NCI-H82 treated with DMSO at 0.1 percent for 48 hours (cell line): ENCODE data around the gene MED25.

Source experiments
- DNase-seq: peaks from one replicate; lab custom pipeline; 2025; ENCODE audit not compliant: unreplicated experiment; lab: John Stamatoyannopoulos, UW

MED25 gene

GRCh38 chr19:49798574-49798973 is 19.5 kb upstream of the MED25 start:
- no peak for DNase-seq

DNA sequence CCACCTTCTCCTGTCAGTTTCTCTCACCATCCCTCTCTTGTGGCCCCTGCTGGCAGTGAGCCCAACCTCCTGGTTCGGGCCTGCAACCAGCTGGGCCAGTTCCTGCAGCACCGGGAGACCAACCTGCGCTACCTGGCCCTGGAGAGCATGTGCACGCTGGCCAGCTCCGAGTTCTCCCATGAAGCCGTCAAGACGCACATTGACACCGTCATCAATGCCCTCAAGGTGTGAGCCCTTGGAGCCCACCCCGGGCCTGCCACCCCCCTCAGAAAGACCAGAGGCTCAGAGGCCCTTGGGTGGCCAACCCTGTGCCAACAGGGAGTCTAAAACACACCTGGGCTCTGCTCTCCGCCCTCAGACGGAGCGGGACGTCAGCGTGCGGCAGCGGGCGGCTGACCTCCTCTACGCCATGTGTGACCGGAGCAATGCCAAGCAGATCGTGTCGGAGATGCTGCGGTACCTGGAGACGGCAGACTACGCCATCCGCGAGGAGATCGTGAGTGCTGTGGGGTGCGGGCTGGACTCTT is 18.8 kb upstream of the MED25 start:
- no peak for DNase-seq

GRCh38 chr19:49799798-49800376 is 18.2 kb upstream of the MED25 start:
- no peak for DNase-seq

DNA sequence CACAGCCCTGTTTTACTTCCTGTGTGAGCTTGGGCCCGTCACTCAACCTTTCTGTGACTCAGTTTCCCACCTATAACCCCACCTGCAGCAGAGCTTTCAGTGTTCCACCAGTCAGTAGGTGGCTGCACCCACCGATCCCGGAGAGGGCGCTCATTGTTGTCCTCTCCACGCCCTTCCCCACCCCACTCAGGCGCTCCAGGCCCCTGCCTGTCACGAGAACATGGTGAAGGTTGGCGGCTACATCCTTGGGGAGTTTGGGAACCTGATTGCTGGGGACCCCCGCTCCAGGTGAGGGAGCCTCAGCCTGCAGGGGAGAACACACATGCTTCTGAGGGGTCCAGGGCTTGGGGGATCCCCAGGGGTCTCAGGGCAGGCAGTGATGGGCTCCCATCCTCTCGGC is 17.3 kb upstream of the MED25 start:
- no peak for DNase-seq

DNA sequence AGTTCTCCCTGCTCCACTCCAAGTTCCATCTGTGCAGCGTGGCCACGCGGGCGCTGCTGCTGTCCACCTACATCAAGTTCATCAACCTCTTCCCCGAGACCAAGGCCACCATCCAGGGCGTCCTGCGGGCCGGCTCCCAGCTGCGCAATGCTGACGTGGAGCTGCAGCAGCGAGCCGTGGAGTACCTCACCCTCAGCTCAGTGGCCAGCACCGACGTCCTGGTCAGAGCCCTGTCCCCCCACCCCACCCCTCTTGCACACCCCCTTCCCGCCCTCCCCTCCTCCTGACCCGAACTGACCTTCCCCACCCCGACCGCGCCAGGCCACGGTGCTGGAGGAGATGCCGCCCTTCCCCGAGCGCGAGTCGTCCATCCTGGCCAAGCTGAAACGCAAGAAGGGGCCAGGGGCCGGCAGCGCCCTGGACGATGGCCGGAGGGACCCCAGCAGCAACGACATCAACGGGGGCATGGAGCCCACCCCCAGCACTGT is 16.6 kb upstream of the MED25 start:
- no peak for DNase-seq

- peak; percentile 88 for DNase-seq
These were observed 16.0 kb upstream of the MED25 start for GRCh38 chr19:49801966-49802661.

- DNase-seq: no peak
These were observed 15.1 kb upstream of the MED25 start for GRCh38 chr19:49802836-49803528.

DNA sequence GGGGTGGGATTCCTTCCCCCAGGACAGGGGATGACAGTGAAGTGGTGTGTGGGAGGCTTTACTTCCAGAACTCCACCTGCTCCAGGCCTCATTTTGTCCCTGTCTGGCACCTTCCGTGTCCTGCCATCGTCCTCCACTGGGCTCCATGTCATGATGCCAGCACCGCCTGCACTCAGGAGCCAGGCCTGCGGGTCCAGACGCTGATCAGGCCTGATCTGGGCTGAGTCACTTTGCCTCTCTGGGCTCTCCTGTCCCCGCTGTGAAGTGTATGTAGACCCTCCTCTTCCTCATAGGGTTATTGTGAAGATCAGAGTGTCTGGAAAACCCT is 14.6 kb upstream of the MED25 start:
- no peak for DNase-seq

DNA sequence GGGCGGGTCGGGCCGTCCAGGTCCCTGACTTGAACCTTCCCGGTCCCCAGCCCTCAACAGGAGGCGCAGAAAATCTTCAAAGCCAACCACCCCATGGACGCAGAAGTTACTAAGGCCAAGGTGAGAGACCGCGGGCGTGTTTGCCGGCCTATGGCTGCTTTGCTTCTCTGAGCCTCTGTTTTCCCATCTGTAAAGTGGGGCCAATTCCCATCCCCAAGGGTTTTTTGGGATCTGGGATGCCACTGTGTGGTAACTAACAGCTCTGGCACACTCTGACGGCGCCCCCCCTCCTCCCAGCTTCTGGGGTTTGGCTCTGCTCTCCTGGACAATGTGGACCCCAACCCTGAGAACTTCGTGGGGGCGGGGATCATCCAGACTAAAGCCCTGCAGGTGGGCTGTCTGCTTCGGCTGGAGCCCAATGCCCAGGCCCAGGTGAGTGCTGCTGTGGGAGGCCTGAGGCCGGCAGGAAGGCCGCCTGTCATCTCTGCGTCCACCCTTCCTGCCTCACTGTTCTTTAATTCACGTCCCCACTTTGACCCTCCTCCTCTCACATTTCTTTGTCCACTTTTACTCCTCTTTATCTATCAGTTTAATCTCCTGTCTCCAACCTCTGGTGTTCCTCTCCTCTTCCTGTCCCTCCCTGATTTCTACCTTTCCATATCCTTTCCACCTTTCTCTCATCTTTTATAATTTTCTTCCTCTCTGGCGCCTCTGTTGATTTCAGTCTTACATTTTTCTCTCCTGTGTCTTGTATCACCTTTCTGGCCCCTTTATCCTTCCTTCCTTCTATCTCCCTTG is 12.1 kb upstream of the MED25 start:
- no peak for DNase-seq

DNA sequence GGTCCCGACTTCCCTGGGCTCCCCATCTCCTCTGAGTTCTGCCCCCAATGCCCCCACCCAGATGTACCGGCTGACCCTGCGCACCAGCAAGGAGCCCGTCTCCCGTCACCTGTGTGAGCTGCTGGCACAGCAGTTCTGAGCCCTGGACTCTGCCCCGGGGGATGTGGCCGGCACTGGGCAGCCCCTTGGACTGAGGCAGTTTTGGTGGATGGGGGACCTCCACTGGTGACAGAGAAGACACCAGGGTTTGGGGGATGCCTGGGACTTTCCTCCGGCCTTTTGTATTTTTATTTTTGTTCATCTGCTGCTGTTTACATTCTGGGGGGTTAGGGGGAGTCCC is 11.5 kb upstream of the MED25 start:
- DNase-seq: no peak

- DNase-seq: no peak
These were observed 10.8 kb upstream of the MED25 start for GRCh38 chr19:49807058-49807903.

- DNase-seq: no peak
These were observed 10.0 kb upstream of the MED25 start for GRCh38 chr19:49807904-49808675.

GRCh38 chr19:49808711-49809159 is 9.4 kb upstream of the MED25 start:
- DNase-seq: peak; percentile 50

- DNase-seq: no peak
These were observed 8.7 kb upstream of the MED25 start for GRCh38 chr19:49809160-49809940.

DNA sequence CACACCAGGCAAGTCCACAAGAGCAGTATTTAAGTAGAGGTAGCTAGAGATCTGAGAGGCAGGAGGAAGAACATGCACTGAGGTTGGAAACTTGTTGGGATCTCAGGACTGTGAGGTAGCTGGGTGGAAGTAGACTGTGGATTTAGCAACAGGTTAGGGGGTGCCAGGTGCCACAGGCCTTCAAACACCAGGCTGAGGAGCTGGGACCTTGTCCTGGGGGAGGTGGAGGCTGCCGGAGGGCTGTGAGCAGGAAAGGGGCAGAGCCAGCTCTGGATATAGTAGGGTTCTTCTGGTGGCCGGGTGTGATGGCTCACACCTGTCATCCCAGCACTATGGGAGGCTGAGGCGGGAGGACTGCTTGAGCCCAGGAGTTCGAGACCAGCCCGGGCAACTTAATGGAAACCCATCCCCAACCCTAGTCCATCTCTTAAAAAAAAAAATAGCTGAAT is 8.1 kb upstream of the MED25 start:
- DNase-seq: no peak

GRCh38 chr19:49811328-49811727 is 6.8 kb upstream of the MED25 start:
- DNase-seq: no peak

GRCh38 chr19:49812452-49812996 is 5.6 kb upstream of the MED25 start:
- DNase-seq: no peak

- peak; percentile 98 for DNase-seq
These were observed 4.9 kb upstream of the MED25 start, which contains the start of gene FUZ for GRCh38 chr19:49812997-49813861. Gene FUZ, minus strand, starts transcription at chr19:49813292. Its CDS starts 186 bp downstream, at chr19:49813106.
